ENCODE results near the gene SERGEF. TPM values are rescaled to one million over a fixed set of nuclear protein-coding genes. Genes with fewer than 3 reads are reported as not detected.

The SERGEF gene
- total RNA-seq, 2 donors from 2014 or later: 23.2 to 36.2 TPM

GRCh38 chr11:17798253-17798652 lies 214.6 kb downstream of the SERGEF start:
- no peaks in the 10 kb centered on the region for H3K4me1 ChIP-seq
- H3K36me3 ChIP-seq: no peaks in the 10 kb centered on the region
- TF ChIP-seq CTCF (IDR thresholded peaks at IDR 0.05): no peak
- intact Hi-C loops (cut with DNase I): no loop called here
- no peak for DNase-seq
- H3K27me3 ChIP-seq: no peaks in the 10 kb centered on the region
- no peak overlapping the region for H3K27ac ChIP-seq
- H3K9ac ChIP-seq (ENCODE audit: low read depth in 2 of 2, low read length in 2 of 2): no peak overlapping the region
- no peaks in the 10 kb centered on the region for H3K9me3 ChIP-seq
- no peak overlapping the region for H3K4me3 ChIP-seq

- H3K36me3 ChIP-seq: no peaks in the 10 kb centered on the region
- DNase-seq: no peak
- H3K4me3 ChIP-seq: no peak overlapping the region
- no peaks in the 10 kb centered on the region for H3K27me3 ChIP-seq
- no peak overlapping the region for H3K27ac ChIP-seq
- no peaks in the 10 kb centered on the region for H3K4me1 ChIP-seq
- no peak overlapping the region for H3K9ac ChIP-seq (ENCODE audit: low read depth in 2 of 2, low read length in 2 of 2)
- no peaks in the 10 kb centered on the region for H3K9me3 ChIP-seq
- intact Hi-C loops (cut with DNase I): no loop called here
- TF ChIP-seq CTCF (IDR thresholded peaks at IDR 0.05): no peak
Observed at GRCh38 chr11:17796154-17796553, 216.7 kb downstream of the SERGEF start.

GRCh38 chr11:17794981-17795380 lies 217.9 kb downstream of the SERGEF start:
- intact Hi-C loops (cut with DNase I): no loop called here
- H3K36me3 ChIP-seq: no peaks in the 10 kb centered on the region
- H3K4me3 ChIP-seq: no peak overlapping the region
- no peak overlapping the region for H3K27ac ChIP-seq
- H3K9ac ChIP-seq (ENCODE audit: low read depth in 2 of 2, low read length in 2 of 2): no peak overlapping the region
- TF ChIP-seq CTCF (IDR thresholded peaks at IDR 0.05): no peak
- H3K9me3 ChIP-seq: no peaks in the 10 kb centered on the region
- DNase-seq: no peak
- H3K27me3 ChIP-seq: no peaks in the 10 kb centered on the region
- H3K4me1 ChIP-seq: no peaks in the 10 kb centered on the region

DNA sequence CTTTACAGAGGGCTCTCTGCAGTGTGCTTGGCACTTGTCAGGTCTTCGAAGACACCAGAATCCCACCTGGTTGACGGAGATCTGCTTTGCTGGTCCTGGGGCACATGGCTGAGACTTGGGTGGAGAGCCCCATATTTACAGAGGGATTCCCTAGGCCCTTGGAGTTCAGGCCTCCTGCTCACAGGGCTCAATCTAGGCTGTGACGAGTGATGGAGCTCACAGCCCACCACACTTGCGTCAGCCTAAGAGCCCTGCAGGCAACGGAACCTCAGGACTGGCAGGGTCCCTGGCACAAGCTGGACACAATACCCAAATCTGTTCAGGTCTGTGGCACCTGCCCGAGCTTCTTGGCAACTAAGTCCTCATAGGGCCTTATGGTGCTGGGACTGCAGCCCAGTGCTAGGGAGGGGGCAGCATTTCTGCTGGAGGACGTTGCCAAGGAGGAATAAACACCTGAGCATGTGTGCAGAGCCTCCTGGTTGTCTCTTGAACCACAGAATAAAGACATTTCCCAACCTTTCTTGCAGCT lies 219.1 kb downstream of the SERGEF start:
- no peak for TF ChIP-seq CTCF (IDR thresholded peaks at IDR 0.05)
- intact Hi-C loops (cut with DNase I): no loop called here
- H3K9ac ChIP-seq (ENCODE audit: low read depth in 2 of 2, low read length in 2 of 2): no peak overlapping the region
- H3K4me1 ChIP-seq: no peaks in the 10 kb centered on the region
- no peaks in the 10 kb centered on the region for H3K27me3 ChIP-seq
- H3K36me3 ChIP-seq: no peaks in the 10 kb centered on the region
- H3K9me3 ChIP-seq: no peaks in the 10 kb centered on the region
- no peak overlapping the region for H3K4me3 ChIP-seq
- no peak overlapping the region for H3K27ac ChIP-seq
- DNase-seq: no peak

- no peak for TF ChIP-seq CTCF (IDR thresholded peaks at IDR 0.05)
- intact Hi-C loops (cut with DNase I): no loop called here
- DNase-seq: no peak
Observed at GRCh38 chr11:17792161-17792560, 220.7 kb downstream of the SERGEF start.

More at GRCh38 chr11:17792161-17792560, 220.7 kb downstream of the SERGEF start:
- H3K4me1 ChIP-seq: no peaks in the 10 kb centered on the region
- H3K4me3 ChIP-seq: no peak overlapping the region
- no peak overlapping the region for H3K27ac ChIP-seq
- no peaks in the 10 kb centered on the region for H3K27me3 ChIP-seq
- no peaks in the 10 kb centered on the region for H3K36me3 ChIP-seq
- no peak overlapping the region for H3K9ac ChIP-seq (ENCODE audit: low read depth in 2 of 2, low read length in 2 of 2)
- no peaks in the 10 kb centered on the region for H3K9me3 ChIP-seq
